ENCODE data around the gene LILRB4. TPM values are rescaled to one million over a fixed set of nuclear protein-coding genes. Genes with fewer than 3 reads are reported as not detected.
"Not testable (repeated sequence)": the region's sequence is repeated elsewhere in the genome, so short reads cannot be mapped to it uniquely, and the experiment has no call there.

Gene LILRB4
- total RNA-seq, 1 donor from 2014 or later, result not detected

- H3K9ac ChIP-seq, result no peak overlapping the region
- Mint-ChIP-seq H3K27me3 (ENCODE audit: insufficient read depth, low read depth) (no peaks in the 10 kb centered on the region), H3K4me1 (no peaks in the 10 kb centered on the region), H3K36me3 (no peaks in the 10 kb centered on the region), H3K9me3 (peaks cover 7% of the 10 kb centered on the region), H3K4me3 (no peak overlapping the region), H3K27ac (no peak overlapping the region)
- H3F3A ChIP-seq (ENCODE audit: low read depth), result no peaks in the 10 kb centered on the region
- no peaks in the 10 kb centered on the region for H3K79me2 ChIP-seq (ENCODE audit: low read depth)
- peak; percentile 55 for DNase-seq (ENCODE audit: low spot score)
- no peaks in the 10 kb centered on the region for H4K20me1 ChIP-seq (ENCODE audit: low read depth)
- H3K4me2 ChIP-seq, result no peak overlapping the region
- H3K4me3 ChIP-seq, result no peak overlapping the region
- no peaks in the 10 kb centered on the region for H3K27me3 ChIP-seq
- H3K4me1 ChIP-seq, result no peaks in the 10 kb centered on the region
- H3K36me3 ChIP-seq, result no peaks in the 10 kb centered on the region
- no peak overlapping the region for H3K27ac ChIP-seq
- peaks cover 9% of the 10 kb centered on the region for H3K9me3 ChIP-seq (ENCODE audit: low read depth)
- no peak overlapping the region for H2AFZ ChIP-seq (replicated peaks)
- TF ChIP-seq EZH2 (IDR thresholded peaks at IDR 0.05) (no peak), EZH2phosphoT487 (IDR thresholded peaks at IDR 0.05) (no peak)
- TF ChIP-seq, protein P1, sequence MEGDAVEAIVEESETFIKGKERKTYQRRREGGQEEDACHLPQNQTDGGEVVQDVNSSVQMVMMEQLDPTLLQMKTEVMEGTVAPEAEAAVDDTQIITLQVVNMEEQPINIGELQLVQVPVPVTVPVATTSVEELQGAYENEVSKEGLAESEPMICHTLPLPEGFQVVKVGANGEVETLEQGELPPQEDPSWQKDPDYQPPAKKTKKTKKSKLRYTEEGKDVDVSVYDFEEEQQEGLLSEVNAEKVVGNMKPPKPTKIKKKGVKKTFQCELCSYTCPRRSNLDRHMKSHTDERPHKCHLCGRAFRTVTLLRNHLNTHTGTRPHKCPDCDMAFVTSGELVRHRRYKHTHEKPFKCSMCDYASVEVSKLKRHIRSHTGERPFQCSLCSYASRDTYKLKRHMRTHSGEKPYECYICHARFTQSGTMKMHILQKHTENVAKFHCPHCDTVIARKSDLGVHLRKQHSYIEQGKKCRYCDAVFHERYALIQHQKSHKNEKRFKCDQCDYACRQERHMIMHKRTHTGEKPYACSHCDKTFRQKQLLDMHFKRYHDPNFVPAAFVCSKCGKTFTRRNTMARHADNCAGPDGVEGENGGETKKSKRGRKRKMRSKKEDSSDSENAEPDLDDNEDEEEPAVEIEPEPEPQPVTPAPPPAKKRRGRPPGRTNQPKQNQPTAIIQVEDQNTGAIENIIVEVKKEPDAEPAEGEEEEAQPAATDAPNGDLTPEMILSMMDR (IDR thresholded peaks at IDR 0.05), result peak; percentile 64
These were observed 11.3 kb downstream of the LILRB4 start for GRCh38 chr19:54674021-54674617.

DNA sequence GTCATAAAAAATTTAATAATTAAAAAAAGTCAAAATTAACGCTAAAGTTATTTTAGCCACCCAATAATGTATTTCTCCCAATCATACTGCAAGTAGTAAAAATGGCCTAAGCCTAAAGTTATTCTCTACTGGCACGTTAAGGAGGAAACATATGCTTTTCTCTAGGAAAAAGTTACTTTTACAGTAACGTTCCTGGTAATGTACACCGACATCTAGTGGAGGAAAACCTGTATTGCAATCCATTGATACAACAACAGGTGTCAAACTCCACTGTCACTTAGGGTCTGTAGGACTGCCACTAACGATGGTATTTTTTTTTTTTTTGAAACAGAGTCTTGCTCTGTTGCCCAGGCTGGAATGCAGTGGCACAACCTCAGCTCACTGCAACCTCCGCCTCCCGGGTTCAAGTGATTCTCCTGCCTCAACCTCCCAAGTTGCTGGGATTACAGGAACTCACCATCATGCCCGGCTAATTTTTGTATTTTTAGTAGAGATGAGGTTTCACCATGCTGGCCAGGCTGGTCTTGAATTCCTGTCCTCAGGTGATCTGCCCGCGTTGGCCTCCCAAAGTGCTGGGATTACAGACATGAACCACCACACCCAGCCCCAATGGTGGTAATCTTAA lies 13.5 kb downstream of the LILRB4 start:
- not testable (repeated sequence) for H3F3A ChIP-seq (ENCODE audit: low read depth); H3K36me3 Mint-ChIP-seq; H3K4me2 ChIP-seq; H3K27ac Mint-ChIP-seq; H3K9me3 Mint-ChIP-seq; H3K27me3 ChIP-seq; H3K4me1 ChIP-seq; H3K9ac ChIP-seq; H3K27ac ChIP-seq; H3K36me3 ChIP-seq; H3K4me3 Mint-ChIP-seq; H2AFZ ChIP-seq (replicated peaks); H3K27me3 Mint-ChIP-seq (ENCODE audit: insufficient read depth, low read depth); H3K9me3 ChIP-seq (ENCODE audit: low read depth); H4K20me1 ChIP-seq (ENCODE audit: low read depth); H3K4me3 ChIP-seq; H3K4me1 Mint-ChIP-seq; H3K79me2 ChIP-seq (ENCODE audit: low read depth)
- TF ChIP-seq, protein P1 (IDR thresholded peaks at IDR 0.05), result peak; percentile 68
- DNase-seq (ENCODE audit: low spot score), result peak; percentile 35

DNA sequence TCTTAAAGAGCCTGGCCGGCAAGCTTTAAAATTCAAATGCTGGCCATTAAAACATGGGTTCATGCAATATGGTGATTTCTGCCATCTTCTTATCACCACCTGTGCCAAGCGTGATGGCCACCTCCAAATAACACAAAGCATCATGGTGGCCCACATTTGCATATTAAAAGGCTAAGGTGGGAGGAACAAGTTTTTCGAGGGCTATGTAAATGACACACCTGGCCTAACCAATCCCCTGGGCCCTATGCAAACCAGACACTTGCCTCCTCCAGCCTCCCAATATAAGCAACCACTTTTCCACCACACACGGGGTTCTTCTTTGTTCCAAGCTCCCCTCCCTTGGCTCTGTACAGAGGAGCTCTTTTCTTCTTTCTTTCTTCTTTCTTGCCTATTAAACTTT lies 14.4 kb downstream of the LILRB4 start:
- H3K36me3 Mint-ChIP-seq, result no peaks in the 10 kb centered on the region
- no peak overlapping the region for H3K4me3 Mint-ChIP-seq
- DNase-seq (ENCODE audit: low spot score), result no peak
- H3K27ac Mint-ChIP-seq, result no peak overlapping the region
- TF ChIP-seq EZH2 (IDR thresholded peaks at IDR 0.05) (no peak), EZH2phosphoT487 (IDR thresholded peaks at IDR 0.05) (no peak)
- TF ChIP-seq, protein P1 (IDR thresholded peaks at IDR 0.05), result no peak
- no peaks in the 10 kb centered on the region for H3K36me3 ChIP-seq
- no peaks in the 10 kb centered on the region for H3K4me1 ChIP-seq
- H3K4me2 ChIP-seq, result no peak overlapping the region
- no peaks in the 10 kb centered on the region for H3K79me2 ChIP-seq (ENCODE audit: low read depth)
- H3K9ac ChIP-seq, result no peak overlapping the region
- no peaks in the 10 kb centered on the region for H3F3A ChIP-seq (ENCODE audit: low read depth)
- no peak overlapping the region for H3K27ac ChIP-seq
- no peak overlapping the region for H3K4me3 ChIP-seq
- H2AFZ ChIP-seq (replicated peaks), result no peak overlapping the region
- no peaks in the 10 kb centered on the region for H3K27me3 Mint-ChIP-seq (ENCODE audit: insufficient read depth, low read depth)
- peaks cover 9% of the 10 kb centered on the region for H3K9me3 ChIP-seq (ENCODE audit: low read depth)
- H3K9me3 Mint-ChIP-seq, result peaks cover 5% of the 10 kb centered on the region
- no peaks in the 10 kb centered on the region for H3K4me1 Mint-ChIP-seq
- no peaks in the 10 kb centered on the region for H4K20me1 ChIP-seq (ENCODE audit: low read depth)
- no peaks in the 10 kb centered on the region for H3K27me3 ChIP-seq

DNA sequence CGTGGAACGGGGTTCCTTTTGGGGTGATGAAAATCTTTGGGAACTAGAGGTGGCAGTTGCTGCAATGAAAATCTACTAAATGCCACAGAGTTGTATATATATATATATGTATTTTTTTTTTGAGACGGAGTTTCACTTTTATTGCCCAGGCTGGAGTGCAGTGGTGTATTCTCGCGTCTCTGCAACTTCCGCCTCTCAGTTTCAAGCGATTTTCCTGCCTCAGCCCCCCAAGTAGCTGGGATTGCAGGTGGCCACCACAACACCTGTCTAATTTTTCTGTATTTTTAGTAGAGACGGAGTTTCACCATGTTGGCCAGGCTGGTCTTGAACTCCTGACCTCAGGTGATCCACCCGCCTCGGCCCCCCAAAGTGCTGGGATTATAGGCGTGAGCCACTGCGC lies 18.8 kb downstream of the LILRB4 start:
- H3K4me2 ChIP-seq; H3K4me3 Mint-ChIP-seq; H3K9me3 ChIP-seq (ENCODE audit: low read depth); H3K27me3 Mint-ChIP-seq (ENCODE audit: insufficient read depth, low read depth); H3K9me3 Mint-ChIP-seq; H3K36me3 ChIP-seq; H3K27ac ChIP-seq; H4K20me1 ChIP-seq (ENCODE audit: low read depth); H3K4me1 ChIP-seq; DNase-seq (ENCODE audit: low spot score); H3K9ac ChIP-seq; H3K27ac Mint-ChIP-seq; H3K4me1 Mint-ChIP-seq; H3K27me3 ChIP-seq; H3K4me3 ChIP-seq; H2AFZ ChIP-seq (replicated peaks); H3K36me3 Mint-ChIP-seq; H3F3A ChIP-seq (ENCODE audit: low read depth); H3K79me2 ChIP-seq (ENCODE audit: low read depth): not testable (repeated sequence)
